ENCODE measurements around the gene DNAJC30.

GRCh38 chr7:73679709-73680108, 3.5 kb downstream of the DNAJC30 start:
- TF ChIP-seq, protein P1, sequence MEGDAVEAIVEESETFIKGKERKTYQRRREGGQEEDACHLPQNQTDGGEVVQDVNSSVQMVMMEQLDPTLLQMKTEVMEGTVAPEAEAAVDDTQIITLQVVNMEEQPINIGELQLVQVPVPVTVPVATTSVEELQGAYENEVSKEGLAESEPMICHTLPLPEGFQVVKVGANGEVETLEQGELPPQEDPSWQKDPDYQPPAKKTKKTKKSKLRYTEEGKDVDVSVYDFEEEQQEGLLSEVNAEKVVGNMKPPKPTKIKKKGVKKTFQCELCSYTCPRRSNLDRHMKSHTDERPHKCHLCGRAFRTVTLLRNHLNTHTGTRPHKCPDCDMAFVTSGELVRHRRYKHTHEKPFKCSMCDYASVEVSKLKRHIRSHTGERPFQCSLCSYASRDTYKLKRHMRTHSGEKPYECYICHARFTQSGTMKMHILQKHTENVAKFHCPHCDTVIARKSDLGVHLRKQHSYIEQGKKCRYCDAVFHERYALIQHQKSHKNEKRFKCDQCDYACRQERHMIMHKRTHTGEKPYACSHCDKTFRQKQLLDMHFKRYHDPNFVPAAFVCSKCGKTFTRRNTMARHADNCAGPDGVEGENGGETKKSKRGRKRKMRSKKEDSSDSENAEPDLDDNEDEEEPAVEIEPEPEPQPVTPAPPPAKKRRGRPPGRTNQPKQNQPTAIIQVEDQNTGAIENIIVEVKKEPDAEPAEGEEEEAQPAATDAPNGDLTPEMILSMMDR (IDR thresholded peaks at IDR 0.05): no peak
- TF ChIP-seq POLR2A (IDR thresholded peaks at IDR 0.05): no peak
